HT1080 (cell line): Measurements from ENCODE around the gene PRRC2A. TPM values are rescaled to one million over a fixed set of nuclear protein-coding genes. Genes with fewer than 3 reads are reported as not detected.

ENCODE experiments used
- DNase-seq: peaks from one replicate; pipeline ENCODE4 v3.0.0-alpha.2; 2015; ENCODE audit warnings: low read depth
- total RNA-seq: library from RNA; depleted of rRNA; stranded (reverse); fragments of >200 nt; shearing (Covaris generic); gene quantifications from 2 replicates; pipeline ENCODE4 v1.2.3, GENCODE V29; 2014

PRRC2A gene
- total RNA-seq, 1 experiment from 2014 or later, result 115 TPM

- no peak for DNase-seq
Observed at GRCh38 chr6:31645325-31645724, 24.8 kb downstream of the PRRC2A start.

GRCh38 chr6:31651602-31652191 lies 31.2 kb downstream of the PRRC2A start:
- DNase-seq, result no peak

GRCh38 chr6:31652925-31653724 lies 32.6 kb downstream of the PRRC2A start:
- DNase-seq, result peak; percentile 92

DNA sequence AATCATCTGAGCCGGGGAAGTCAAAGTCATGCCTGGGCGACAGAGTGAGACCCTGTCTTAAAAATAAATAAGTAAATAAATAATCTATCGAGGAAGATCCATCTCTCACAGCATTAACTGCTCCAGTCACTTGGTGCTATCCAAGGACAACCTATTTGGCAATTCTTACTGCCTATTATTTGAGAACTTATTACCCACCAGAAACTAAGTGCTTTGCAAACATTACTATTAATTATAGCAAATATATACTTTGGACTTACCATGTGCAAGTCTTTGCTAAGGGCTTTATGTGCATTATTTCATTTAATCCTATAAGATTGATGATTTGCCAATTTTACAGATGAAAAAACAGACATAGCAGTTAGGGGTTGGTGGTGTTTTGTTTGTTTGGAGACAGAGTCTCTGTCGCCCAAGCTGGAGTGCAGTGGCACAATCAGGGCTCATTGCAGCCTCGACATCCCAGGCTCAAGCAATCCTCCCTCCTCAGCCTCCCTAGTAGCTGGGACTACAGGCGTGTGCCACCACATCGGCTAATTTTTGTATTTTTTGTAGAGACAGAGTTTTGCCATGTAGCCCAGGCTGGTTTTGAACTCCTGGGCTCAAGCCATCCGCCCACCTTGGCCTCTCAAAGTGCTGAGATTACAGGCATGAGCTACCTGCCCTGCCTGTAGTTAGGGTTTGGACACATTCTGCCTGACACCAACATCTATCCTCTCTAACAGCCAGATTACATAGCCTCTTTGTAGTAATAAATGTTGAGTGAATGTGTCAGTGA lies 34.2 kb downstream of the PRRC2A start:
- DNase-seq, result no peak

GRCh38 chr6:31655349-31656237 lies 35.1 kb downstream of the PRRC2A start, which contains the start of gene APOM:
TSS of gene APOM (plus strand) at chr6:31655894. CDS start at chr6:31655967, 73 bp downstream.
- DNase-seq, result no peak

GRCh38 chr6:31657406-31658157 lies 37.1 kb downstream of the PRRC2A start:
- peak; percentile 24 for DNase-seq

DNA sequence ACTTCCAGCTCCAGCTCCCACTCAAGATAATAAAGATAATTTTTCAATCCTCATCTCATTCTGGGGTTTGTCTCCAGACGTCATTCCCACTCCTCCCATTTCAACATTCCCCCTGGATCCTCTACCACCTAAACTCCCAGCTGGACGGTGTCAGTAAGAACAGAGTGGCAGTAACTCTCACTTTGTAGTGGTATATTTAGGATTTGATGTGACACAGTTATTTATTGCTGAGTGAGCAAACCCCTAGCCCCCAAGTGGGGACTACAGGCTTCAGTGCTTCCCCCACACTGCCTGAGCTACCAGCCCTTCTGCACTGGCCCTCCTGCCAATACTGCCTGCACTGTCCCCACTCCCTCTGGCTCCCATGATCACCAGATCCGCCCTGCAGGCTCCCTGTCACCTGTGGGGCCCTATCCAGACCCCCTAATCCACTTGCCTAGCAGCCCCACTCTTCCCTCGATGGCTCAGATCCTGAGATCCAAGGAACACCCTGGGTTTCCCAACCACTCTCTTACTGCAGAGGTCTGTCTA lies 37.7 kb downstream of the PRRC2A start:
- no peak for DNase-seq

DNA sequence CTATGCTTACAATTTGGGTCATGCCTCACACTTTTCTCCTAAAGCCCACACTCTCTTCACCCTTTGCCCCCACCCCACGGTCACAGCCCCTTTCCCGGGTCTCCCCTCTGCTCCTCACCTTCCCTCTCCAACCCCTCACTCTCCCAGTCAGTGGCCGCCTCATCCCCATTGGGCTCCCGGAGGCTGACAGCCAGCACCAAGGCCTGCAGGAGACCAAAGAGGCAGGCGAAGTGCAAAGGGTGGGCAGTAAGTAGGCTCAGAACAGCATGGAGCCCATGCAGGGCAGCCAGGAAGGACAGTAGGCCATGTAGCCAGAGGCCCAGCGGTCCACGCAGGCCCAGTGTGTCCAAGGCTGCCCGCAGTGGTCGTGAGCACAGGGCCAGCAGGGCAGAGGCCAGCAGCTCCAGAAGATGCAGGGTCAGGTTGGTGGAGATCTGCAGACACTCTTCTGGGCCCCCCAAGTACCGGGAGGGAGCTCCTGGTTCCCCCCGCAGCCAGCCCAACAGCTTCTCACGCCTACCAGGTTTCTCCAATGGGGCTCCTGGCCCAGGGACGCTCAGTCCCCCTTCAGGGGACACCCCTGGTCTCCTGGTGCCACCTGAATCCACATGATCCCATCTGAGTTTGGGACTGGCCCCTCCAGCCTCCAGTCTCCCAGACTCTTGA lies 38.6 kb downstream of the PRRC2A start:
- DNase-seq, result no peak

DNA sequence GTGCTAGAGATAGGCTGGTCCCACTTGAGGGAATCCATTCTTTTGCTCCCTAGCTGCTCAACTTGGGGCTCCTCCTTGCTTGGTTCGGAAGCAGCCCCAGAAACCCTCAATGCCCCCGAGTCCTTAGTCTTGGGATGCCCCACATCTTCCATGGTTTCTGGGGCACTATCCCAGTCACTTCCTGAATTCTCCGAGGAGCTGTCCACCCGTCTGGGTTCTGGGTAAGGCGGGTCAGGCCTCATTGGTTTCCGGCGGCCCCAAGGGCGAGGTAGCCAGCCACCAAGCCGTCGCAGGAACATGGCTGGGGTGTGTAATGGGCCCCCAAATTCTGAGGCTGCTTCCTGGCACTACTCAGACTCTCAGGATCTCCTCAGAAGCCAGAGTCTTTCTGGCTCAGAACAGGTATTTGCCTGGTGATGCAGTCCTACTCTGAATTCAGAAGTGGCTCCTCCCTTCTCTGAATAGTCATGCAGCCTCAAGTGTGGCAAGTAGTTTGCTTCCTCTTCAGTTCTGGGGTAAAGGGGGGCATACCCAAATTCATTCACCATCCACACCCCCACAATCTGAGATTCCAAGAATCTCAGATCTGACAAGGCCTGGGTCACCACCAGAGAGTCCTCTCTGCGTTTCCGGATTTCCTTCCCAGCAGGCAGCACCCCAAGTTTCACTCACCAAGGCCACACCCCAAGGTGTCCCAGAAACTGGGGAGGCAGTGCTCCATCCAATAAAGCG lies 39.3 kb downstream of the PRRC2A start:
- DNase-seq, result no peak

DNA sequence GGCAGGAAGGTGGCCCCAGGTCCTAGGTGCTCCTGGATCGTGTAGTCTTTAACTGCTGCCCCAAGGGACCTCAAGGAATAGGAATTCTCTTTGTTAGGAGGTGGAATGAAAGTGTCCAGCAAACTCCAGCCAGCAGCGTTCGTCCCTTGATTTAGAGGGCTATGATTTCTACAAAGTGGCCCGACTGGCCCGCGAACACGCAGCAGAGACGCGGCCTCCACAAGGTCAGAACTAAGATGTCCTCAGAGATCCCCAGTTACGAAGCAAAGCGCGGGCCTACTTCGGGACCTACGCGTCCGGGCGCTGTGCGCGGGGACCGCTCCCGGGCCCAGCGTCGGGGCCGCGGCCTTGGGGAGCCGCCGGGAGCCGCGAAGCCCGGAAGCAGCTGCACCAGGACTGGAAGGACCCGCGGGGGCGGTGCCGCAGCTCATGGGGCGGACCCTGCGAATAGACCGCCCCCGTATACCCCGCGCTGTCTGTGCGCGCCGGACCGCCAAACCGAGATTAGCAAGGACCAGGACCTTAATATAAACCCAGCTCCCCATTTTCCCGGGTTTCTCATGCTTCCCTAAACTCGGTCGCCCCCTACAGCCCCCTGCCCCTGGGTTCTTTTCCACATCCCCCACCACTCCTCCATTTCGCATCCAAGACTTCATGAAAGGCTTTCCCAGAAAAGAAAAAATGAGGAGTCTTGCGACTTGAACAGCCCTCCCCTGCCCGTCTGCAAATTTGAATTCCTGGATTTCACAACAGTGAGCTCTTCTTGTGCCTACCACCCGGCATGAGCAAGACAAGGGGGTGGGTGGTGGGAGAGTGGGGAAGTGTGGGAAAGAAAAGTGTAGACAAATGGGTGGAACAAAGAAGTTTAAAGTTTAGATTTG lies 40.1 kb downstream of the PRRC2A start, which contains the start of gene C6orf47:
Gene C6orf47, minus strand, starts transcription at position 398 of the 881 bp plus-strand sequence. CDS start 831 bp downstream, outside the sequence.
- peak; percentile 80 for DNase-seq

DNA sequence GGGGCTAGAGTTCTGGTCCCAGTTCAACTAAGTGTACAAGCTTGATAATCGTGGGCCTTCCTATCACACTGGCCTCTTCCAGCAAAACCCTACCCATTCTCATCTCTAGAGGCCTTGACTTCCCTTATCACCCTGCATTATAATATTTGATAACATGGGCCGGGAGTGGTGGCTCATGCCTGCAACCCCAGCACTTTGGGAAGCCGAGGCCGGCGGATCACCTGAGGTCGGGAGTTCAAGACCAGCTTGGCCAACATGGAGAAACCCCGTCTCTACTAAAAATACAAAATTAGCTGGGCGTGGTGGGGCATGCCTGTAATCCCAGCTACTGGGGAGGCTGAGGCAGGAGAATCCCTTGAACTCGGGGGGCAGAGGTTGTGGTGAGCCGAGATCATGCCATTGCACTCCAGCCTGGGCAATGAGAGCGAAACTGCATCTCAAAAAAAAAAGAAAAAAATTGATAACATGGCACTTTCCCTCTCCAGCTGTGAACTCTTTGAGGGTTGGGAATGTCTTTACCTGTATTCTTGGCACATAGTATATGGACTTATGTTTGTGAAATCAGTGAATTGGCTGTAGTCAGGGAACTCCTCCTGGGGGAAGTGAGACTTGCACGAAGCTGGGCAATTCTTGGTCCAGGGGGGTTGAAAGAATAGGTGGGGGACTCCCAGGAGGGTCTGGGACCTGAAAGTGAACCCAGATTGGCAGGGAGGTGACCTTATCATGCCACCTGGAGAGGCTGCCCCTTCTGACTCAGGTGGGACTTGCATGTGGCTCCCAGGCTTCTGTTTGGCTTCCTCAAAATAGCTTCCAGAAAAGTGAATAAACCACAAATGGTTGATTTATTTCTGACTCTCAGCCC lies 41.0 kb downstream of the PRRC2A start:
- DNase-seq, result no peak

- no peak for DNase-seq
Observed at GRCh38 chr6:31662124-31662723, 41.7 kb downstream of the PRRC2A start.

DNA sequence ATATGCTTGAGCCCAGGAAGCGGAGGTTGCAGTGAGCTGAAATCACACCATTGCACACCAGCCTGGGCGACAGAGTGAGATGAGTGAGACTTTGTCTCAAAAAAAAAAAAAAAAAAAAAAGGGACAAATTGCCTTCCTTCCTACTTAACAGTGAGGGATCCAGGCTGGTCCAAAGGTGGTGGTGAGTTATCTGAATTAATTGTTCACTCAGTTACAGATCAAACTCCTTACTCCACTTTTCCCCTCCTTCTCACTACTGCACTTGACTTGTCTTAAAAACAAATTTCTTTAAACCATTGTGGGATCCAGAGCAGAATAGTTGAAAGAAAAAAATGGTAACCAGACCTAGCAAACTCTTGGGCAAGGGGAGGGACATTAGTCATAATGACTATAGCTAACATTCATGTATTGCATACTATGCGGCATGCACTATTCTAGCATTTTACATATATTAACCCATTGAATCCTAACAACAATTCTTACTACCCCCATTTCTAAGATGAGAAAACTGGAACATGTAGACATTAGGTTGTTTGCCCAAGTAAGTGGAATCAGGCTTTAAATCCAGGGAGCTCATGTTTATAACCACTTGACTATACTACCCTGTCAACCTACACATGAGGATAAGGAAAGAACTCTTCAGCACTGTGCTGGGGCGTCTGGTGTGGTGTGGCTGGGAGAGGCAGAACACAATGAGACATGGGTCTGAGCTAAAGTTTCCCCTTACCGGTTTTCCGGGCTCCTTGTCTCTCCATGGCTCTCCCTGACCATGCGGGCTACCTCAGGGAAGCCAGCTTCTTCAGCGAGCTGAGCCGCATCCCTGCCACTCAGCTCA lies 42.8 kb downstream of the PRRC2A start:
- peak; percentile 27 for DNase-seq

- DNase-seq, result peak; percentile 89
Observed at GRCh38 chr6:31663961-31664789, 43.7 kb downstream of the PRRC2A start.
